ENCODE data around the gene GRAP2. TPM values are rescaled to one million over a fixed set of nuclear protein-coding genes. Genes with fewer than 3 reads are reported as not detected.

The GRAP2 gene
- total and polyA plus RNA-seq, 2 experiments from 2014 or later: 0.42 TPM; not detected in 1

- H3K27me3 Mint-ChIP-seq (ENCODE audit: insufficient read depth, low read depth, poor library complexity): peaks cover 10% of the 10 kb centered on the region
- Histone ChIP-seq H3K36me3 (ENCODE audit: insufficient read depth) (no peaks in the 10 kb centered on the region), H3K4me1 (ENCODE audit: insufficient read depth) (no peaks in the 10 kb centered on the region), H3K79me2 (replicated peaks; ENCODE audit: insufficient read depth) (no peaks in the 10 kb centered on the region), H3K27ac (ENCODE audit: low read depth) (no peak overlapping the region), H3K9me2 (ENCODE audit: insufficient read depth) (no peaks in the 10 kb centered on the region), H3K27me3 (ENCODE audit: insufficient read depth) (no peaks in the 10 kb centered on the region), H2AFZ (no peak overlapping the region), H3F3A (replicated peaks; ENCODE audit: low read depth) (no peaks in the 10 kb centered on the region), H3K4me2 (no peak overlapping the region), H4K20me1 (replicated peaks; ENCODE audit: insufficient read depth) (no peaks in the 10 kb centered on the region), H3K4me3 (no peak overlapping the region)
- DNase-seq (ENCODE audit: low spot score) (no peak), ATAC-seq (no peak)
- TF ChIP-seq CTCF (conservative IDR thresholded peaks at IDR 0.05; ENCODE audit: low read depth in 2 of 2): no peak
- no peak for TF ChIP-seq STAT1 (IDR thresholded peaks at IDR 0.05; ENCODE audit: unreplicated experiment)
- no peak for TF ChIP-seq NANOG (IDR thresholded peaks at IDR 0.05; ENCODE audit: borderline replicate concordance)
- no peak for TF ChIP-seq ZNF462 (CRISPR knock-in tag; IDR thresholded peaks at IDR 0.05)
- TF ChIP-seq EZH2phosphoT487 (IDR thresholded peaks at IDR 0.05; ENCODE audit: unreplicated experiment): no peak
- TF ChIP-seq ZNF331 (CRISPR knock-in tag; IDR thresholded peaks at IDR 0.05; ENCODE audit: low read depth): no peak
- TF ChIP-seq REST (IDR thresholded peaks at IDR 0.05; ENCODE audit: unreplicated experiment): no peak
- TF ChIP-seq JUNB (IDR thresholded peaks at IDR 0.05; ENCODE audit: unreplicated experiment): no peak
- TF ChIP-seq POLR2AphosphoS5 (IDR thresholded peaks at IDR 0.05; ENCODE audit: low read depth): no peak
- no peak for TF ChIP-seq ZNF114 (CRISPR knock-in tag; IDR thresholded peaks at IDR 0.05)
- TF ChIP-seq CREB1 (CRISPR knock-in tag; IDR thresholded peaks at IDR 0.05; ENCODE audit: low read depth): no peak
- TF ChIP-seq, protein P1, sequence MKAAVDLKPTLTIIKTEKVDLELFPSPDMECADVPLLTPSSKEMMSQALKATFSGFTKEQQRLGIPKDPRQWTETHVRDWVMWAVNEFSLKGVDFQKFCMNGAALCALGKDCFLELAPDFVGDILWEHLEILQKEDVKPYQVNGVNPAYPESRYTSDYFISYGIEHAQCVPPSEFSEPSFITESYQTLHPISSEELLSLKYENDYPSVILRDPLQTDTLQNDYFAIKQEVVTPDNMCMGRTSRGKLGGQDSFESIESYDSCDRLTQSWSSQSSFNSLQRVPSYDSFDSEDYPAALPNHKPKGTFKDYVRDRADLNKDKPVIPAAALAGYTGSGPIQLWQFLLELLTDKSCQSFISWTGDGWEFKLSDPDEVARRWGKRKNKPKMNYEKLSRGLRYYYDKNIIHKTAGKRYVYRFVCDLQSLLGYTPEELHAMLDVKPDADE (IDR thresholded peaks at IDR 0.05): no peak
- no peak for TF ChIP-seq EZH2 (IDR thresholded peaks at IDR 0.05; ENCODE audit: low read depth, unreplicated experiment)
- H3K4me1 Mint-ChIP-seq: peaks cover 3% of the 10 kb centered on the region
- H3K36me3 Mint-ChIP-seq (ENCODE audit: low read depth): no peaks in the 10 kb centered on the region
- no peaks in the 10 kb centered on the region for H3K9me3 Mint-ChIP-seq
- H3K27ac Mint-ChIP-seq: no peak overlapping the region
- no peak overlapping the region for H3K4me3 Mint-ChIP-seq
Measured at GRCh38 chr22:39984006-39984405, 83.1 kb downstream of the GRAP2 start.
